Inflammatory macrophage treated with lipopolysaccharide for 4 hours (primary cell): Measurements from ENCODE around the gene OSGIN1.

ENCODE experiments used
- DNase-seq: peaks from one replicate; pipeline ENCODE4 v3.0.0-alpha.2; 2020

Gene OSGIN1

DNA sequence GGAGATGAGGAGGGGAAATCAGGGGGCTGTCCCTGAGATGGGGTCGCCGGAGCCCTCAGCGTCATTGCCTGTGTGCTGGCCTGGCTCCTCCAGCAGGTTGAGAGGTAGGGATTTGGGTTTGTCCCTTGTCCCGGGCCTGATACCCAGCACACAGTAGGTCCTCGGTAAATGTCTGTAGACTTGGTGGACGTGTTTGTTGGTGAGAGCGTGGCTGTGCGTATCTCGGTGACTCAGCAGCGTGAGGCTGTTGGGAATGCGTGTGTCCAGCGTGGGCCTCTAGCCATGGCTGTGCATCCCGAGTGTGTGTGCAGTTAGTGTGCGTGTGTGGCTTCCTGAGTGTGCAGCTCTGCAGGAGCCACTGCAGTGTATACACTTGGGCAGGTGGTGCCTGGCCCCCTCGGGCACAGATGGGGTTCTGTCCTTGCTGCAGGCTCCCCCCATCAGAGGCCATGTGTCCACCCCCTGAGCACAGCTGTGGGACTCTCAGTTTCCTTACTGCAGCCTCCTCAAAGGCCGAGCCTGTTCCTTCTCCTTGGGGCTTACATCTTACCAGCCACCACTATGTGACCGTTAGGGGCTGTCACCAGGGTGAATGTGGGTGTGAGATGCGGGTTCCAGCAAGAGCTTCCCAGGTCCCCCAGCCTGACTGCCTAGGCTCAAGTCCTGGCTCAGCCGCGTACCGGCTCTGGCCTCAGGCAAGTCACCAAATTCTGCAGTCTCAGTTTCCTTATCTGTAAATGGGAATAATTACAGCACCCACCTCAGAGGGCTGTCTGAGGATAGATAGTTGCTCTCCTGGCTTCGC is 20.7 kb downstream of the OSGIN1 start:
- no peak for DNase-seq

DNA sequence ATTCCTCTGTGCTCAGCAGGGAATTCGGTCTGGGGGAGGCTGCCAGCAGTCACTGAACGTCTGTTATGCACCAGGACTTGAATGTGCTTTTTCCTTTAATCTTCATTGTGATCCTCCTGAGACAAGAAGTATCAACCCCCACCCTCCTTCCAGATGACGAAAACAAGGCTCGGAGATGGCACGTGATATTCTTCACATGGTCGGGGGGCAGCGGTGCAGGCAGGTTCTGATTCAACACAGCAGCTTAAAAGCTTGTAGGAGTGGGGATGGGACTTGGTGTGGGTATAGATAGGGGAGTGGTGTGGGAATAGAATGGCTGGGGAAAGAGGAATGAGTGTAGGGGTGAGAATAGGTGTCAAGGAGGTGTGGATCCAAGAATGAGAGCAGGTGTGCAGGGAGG is 21.4 kb downstream of the OSGIN1 start:
- no peak for DNase-seq

DNA sequence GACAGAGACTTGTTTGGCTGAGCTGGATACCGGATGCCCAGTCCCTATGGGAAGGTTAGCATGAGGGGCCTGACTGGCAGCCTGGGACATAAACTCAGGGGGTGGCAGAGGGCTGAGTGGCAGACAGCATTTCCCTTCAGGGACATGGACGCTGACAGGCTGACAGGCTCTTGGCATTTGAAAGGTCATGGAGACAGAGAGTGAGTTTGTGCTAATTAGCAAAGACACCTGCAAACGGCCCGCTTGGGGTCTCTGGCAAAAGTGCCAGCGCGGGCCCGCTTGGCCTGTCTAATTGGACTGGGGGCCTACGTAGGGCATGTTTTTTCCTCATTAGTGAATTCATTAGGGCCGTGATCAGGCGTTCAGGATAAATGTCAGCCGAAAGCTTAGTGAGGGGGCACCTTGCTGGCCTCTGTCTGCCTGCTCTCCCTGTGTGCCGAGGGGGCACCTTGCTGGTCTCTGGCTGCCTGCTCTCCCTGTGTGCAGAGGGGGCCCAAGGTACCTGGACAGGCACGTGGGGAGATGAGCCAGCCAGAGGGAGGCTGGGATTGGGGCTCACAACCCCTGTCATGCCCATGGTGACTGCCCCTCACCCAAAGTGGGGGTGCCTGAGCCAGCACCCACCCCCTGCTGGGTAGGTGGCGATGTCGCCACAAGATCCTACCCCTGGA is 22.7 kb downstream of the OSGIN1 start:
- DNase-seq: no peak

DNA sequence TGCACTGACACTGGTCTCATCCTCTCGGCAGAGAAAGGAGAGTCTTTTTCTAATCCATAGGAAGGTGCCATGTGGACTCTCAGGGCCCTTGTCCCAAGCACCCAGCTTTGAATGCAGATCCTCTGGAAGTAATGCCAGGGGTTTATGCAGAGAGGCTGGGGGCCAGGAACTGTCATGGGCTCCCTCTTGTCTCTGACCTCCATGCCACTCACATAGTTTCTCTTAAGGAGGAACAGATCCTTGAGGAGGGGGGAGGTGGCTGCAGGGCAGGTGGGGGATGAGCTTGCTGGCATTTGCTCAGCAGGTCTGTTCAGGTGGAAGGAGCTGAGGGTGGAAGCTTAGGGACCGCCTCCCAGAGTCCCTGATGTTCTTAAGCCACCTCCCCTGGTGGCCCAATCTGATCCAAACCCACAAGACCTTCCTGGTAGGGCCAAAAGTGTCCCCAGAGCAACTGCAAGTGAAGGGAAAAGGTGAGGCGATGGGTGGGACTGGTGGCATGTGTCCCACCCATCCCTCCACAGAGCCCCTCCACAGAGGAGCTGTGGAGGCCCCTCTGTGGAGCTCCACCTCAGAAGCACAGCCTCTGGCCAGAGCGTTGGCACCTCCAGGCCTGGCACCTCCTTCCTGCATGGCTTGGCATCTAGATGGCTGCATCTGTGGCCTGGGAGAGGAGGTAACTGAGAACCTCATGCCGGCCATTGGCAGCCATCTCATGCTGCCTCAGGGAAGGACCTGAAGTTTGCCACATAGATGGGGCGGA is 24.2 kb downstream of the OSGIN1 start:
- no peak for DNase-seq

DNA sequence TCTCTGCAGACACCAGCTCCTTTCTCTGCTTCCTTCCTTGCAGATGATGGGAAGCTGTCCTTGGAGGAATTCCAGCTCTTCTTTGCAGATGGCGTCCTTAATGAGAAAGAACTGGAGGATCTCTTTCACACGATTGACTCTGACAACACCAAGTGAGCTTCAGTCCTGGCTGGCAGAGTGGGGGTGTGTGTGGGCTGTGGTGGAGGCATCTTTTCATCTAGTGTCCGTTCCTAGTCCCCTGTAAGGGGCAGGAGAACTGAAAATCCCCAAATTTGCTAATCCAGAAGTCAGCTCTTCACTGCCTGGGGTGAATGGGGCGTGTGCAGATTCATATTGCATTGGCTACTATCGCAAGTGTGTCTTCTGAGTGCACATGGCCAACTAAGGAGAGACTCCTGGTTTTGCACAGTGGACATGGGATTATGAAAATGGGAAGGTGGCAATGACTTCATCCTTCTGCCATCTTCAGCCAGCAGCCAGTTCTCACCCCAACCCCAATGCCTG is 25.4 kb downstream of the OSGIN1 start:
- no peak for DNase-seq

DNA sequence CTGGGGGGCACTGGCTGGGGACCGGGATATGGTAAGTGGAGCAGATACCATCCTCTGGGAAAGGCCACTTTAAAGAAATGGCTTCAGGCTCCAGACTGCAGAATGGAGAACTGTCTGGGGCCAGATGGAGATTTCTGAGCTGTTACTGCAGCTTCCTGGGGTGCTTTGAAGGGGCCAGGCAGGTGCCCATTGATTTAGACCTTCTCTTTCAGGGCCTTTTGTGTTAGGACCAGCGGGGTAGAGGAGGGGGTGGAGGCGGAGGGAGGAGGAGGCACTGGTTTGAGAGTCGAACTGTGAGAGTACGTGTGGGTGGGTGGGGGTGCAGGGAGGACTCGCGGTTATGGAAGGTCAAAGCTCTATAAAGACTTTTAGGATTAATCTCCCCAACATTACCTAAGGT is 26.4 kb downstream of the OSGIN1 start:
- no peak for DNase-seq

DNA sequence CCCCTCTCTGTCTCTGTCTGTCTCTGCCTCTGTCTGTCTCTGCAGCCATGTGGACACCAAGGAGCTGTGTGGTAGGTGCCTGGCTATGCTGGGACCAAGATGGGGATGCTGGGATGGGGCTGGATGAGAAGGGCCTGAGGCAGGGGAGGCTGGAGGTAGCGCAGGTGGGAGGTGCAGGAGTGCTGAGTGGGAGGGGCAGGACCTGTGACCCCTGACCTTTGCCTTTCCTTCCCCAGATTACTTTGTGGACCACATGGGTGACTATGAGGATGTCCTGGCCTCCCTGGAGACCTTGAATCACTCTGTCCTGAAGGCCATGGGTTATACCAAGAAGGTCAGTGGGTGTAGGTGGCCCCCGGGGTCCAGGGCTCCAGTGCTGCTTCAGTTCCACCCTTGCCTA is 27.8 kb downstream of the OSGIN1 start:
- no peak for DNase-seq

DNA sequence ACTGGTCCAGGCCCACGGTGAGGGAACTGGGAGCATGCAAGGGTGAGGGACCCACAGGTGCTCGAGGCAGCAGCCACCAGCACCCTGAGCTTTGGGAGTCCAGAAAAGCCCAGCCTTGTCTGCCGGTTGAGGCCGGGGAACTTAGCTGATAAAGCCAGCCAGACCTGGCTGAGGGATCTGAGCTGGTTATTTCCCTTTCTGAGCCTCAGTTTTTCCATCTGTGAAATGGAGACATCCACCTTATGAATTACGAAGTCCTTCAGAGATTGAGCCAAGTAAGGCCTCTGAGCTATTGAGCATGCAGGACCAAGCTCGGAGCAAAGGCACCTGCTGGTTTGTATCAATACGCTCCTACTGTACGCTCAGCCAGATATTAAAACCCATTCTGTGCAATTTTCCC is 28.8 kb downstream of the OSGIN1 start:
- DNase-seq: no peak

DNA sequence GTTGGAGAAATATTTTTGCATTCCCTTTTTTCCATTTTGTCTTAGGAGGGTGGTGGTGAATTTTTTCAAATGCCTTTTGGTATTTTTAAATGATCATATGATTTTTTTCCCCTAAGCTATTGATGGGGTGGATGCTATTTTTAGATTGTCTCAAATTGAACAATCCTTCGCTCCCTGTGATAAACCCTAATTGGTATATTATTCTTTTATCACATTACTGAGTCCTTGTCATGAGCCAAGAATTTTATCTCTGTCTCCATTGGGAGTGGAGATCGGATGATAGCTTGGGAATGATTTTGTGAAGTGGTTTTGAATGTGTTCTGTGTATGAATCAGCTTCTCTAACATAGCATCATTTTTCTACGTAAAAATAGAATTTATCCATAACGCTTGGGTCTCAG is 30.5 kb downstream of the OSGIN1 start:
- no peak for DNase-seq

DNA sequence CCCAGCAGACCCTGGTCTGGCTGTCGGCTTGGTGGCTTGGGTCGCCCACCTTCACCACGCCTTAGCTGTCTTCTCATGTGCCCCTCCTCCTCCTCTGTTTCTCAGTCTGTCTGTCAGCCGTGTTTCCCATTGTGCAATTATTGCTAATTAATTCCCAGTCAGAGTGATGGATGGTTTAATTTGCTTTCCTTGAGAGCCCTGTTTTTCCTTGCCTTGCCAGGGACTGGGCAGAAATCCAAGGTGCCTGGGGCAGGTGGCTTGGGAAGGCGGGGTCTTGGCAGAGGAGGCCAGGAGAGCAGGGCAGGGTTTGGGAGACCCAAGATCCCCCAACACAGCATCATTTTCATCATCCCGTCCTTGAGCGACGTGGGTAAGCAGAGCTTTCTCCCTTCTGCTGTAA is 36.3 kb downstream of the OSGIN1 start:
- no peak for DNase-seq

DNA sequence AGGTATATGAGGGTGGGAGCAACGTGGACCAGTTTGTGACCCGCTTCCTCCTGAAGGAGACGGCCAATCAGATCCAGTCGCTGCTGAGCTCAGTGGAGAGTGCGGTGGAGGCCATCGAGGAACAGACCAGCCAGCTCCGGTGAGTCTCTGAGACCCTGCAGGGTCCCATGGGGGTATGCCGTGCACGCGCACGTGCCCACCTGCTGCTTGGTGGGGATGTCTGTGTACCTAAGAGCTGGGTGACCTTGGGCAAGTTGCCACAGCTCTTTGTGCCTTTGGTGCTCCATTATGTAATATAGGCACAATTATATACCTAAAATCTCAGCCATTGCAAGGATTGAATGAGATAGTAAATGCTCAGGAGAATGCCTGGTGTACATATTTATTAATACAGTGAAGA is 37.5 kb downstream of the OSGIN1 start:
- DNase-seq: no peak

DNA sequence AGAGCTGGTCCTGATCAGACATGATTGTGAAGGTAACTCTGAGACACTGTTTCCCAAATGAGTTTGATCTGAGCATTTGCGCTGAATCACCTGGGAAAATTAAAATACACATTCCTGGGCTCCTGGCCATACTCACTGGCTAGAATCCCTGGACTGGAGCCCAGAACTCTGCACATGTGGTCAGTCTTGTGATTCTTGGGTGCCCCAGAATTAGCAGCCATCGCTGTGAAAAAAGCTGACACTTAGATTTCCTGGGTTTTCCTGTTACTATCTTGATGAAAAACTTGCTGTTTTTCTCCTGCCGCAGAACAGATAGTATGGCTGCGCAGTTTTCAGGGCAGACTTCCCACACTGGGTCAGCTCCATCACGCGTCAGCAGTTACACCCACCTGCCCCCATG is 39.6 kb downstream of the OSGIN1 start:
- DNase-seq: no peak

DNA sequence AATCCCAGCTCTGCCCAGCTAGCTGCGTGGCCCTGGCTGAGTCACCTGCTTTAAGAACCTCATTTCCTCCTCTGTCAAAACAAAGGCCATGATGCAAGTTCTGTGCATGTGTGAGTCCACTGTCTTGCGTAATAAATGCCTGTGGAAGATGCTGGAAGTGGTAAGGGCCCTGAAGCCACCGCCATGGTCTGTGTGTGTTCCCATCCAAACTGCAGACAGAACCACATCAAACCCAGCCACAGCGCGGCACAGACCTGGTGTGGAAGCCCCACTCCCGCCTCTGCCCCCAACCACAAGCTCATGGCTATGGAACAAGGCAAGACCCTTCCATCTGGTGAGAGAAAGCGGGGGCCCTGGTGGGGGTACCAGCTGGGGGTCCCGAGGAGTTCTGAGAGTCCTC is 41.0 kb downstream of the OSGIN1 start:
- DNase-seq: peak; percentile 94

DNA sequence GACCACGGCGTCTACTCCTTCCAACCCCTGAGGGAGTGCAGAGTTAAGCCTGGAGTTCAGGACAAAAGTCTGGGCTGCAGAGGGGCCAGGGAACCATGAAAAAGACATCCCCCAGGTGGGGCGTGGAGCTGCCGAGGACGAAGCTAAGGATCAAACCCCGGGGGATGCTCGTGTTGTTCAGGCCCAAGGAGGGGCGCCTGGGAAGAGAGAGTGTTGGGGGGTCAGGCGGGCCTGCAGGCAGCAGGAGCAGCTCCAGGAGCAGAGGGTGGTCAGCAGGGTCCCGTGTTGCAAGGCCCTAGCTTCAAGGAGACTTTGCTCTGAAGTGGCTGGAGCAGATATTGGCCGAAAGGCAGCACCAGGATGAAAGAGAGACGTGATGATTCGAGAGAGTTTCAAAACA is 41.7 kb downstream of the OSGIN1 start:
- DNase-seq: no peak

DNA sequence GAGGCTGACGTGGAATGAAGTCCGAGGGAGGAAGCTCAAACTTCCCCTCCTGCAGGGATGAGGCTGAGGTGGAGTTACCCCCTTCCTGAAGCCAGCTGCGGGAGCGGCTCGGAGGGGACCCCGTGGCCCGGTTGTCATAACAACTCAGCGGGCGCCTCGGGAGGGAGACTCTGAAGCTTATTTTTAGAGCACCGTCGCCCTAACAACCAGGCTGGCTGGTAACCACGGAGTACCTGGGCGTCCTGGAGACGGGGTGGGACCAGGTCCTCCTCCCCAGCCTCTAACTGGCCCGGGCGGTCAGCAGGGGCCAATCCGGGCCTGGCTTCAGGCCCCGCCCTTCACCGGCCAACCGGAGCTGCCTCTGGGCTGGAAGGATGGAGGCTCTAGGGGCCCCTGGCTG is 42.7 kb downstream of the OSGIN1 start:
- no peak for DNase-seq

DNA sequence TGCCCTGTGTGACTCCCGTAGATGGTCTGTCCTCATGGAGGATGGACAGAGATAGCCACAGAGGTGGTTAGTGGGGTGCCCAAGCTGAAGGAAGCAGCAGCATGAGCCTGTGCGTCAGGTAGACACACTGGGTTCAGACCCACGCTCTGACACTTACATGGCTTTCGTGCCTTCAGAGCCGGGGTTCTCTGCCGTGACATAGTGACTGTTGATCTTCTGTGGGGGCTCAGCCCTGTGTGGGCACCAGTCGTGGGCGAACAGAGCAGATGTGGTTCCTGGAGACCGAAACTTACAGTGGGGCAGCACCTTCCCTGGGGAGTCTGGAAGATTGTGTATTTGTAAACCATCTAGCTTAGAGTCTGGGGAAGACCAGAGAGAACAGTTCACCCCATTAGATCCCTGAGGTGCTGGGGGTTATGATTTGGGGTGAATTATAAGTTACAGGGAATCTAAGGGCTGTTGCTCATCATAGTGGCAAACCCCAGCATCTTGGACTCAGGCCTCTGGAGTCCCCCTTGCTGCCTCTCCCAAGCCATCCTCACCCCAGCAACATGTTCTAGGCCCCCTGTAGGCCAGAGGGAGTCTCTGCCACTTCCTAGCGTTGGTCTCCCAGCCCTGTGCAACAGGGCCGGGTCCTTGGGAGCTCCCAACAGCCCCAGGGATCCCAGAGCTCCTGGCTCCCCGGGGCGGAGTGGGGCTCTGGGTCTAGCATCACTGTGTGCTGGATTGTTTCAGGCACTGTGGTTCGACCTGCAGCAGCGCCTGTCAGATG is 43.6 kb downstream of the OSGIN1 start:
- DNase-seq: no peak

DNA sequence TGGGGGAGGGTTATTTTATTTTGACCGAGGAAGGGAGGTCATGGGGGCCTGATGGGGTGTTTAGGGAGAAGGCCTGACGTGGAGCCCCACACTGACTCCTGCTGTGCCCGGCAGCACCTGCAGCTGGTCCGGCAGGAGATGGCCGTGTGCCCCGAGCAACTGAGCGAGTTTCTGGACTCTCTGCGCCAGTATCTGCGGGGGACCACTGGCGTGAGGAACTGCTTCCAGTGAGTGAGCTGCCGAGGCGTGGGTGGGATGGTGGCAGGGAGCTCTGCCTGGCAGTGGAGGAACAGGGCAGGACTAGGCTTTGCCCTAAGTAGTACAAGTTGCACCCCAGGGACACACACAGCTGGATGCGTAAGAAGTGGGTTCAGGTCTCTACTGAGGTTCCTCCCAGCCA is 45.1 kb downstream of the OSGIN1 start:
- no peak for DNase-seq

DNA sequence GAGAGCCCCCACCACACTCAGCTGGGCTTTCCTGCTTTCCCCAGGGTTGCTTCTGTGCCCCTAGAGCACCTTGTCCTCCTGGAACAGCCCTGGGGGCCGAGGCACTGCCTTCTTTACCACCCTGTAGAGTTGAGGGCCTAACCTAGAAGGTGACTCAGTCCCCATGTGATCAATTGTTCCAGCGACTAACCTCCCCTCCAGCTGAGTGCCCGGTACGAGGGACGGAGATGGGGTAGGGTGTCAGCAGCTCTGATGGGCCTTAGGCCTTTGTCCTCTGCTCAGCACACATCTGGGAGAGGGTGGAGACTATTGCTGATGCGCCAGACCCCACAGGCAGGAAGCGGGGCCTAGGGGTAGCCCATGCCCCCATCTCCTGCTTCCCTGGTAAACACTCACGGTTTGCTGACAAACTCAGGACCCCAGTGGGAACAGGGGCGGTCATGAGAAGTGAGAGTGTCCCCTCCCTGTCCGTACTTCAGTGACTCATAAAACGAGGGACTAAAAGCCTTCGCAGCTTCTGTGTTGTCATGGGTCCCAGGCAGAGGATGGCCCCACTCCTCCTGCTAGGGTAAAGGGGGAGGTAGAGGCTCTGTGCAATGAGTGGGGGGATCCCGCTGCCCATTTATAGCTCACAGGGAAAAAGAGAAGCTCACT is 48.1 kb downstream of the OSGIN1 start:
- no peak for DNase-seq

DNA sequence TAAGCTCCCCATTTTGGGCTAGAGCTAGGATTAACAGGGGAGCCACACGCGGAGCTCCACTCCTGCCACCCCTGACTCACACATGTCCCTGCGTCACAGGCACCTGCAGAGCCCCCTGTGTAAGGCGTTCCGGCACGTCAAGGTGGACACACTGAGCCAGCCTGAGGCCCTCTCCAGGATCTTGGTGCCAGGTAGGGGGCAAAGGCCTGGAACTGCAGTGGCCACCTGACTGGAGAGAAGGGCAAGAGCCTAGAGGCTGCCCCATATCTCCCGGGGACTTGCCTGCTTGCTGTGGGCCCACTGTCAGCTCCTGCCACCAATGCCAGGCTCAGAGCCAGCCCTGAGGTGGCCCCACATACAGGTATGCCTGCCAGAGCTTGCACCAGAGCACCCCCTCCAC is 48.7 kb downstream of the OSGIN1 start:
- DNase-seq: no peak

DNA sequence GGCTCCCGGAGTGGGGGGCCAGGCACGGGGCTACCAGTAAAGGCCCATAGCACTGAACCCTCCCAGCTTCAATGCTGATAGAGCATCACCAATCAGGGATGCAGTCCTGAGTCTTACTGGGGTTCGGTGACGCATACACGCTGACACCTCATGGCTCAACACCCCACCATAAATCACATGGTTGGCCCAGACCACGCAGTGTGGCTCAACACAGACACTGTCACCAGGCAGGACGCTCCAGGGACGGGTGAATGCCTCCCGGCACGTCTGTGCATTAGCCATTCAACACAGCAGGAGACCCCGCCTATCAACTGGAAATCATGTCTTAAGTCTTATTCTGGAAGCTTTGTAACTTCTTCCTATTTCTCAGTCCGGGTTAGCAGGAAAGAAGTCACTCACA is 50.0 kb downstream of the OSGIN1 start:
- DNase-seq: no peak

DNA sequence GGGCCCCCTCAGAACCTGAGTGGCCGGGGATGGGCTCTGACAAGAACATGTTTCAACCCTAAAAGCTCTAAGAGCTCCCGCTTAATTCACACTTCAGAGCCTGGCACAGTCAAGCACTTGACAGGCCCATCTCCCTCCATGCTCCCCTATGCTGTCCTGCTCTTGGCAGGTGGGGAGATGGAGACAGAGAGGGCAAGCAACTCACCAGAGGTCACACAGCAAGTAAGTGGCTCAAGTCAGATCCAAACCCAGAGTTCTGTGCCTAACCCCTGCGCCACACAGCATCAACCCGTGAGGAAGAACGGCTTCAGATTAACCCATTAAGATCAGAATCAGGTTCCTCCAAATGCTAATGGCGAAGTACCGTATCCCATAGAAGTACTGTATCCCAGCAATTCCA is 51.4 kb downstream of the OSGIN1 start:
- no peak for DNase-seq

DNA sequence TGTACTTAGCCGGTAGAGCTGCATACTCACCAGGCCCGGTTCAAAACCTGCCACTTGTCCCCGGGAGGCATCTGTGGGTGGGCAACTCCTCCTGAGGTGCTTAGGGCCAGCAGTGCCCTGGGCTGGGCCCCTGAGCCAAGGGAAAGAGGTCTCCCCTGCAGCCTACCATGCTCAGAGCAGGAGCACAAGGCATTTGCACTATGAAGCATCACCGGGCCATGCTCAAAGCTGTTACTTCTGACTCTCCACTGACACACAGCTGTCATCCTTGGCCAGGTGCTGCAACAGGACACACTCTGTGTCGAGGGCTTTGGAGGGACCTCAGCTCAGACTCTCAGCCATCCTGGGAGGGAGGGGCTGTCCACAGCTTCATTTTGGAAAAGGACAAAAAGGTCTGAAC is 52.4 kb downstream of the OSGIN1 start:
- DNase-seq: no peak

DNA sequence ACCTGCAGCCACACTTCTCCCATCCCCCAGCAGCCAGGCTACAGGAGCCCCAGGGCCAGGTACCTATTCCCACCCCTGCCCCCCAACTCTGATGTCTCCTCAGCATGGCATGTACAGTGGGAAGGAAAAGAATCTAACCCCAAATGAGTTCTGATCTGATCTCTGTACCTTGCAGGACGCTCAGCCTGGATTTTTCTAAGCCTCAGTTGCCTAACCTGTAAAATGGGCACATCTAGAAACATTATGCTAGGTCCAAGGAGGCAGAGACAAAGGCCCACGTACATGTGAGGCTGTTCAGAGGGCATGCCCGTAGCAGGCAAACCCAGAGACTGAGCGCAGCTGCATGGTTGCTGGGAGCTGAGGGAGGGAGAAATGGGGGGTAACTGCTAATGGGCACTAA is 54.5 kb downstream of the OSGIN1 start:
- DNase-seq: no peak
